Measurements from ENCODE around the gene CPPED1. TPM values are rescaled to one million over a fixed set of nuclear protein-coding genes. Genes with fewer than 3 reads are reported as not detected.
"Not testable (repeated sequence)": the region's sequence is repeated elsewhere in the genome, so short reads cannot be mapped to it uniquely, and the experiment has no call there.

Gene CPPED1
- polyA plus RNA-seq, 5 donors = 8.6 to 10.6 (median 10.2) TPM

DNA sequence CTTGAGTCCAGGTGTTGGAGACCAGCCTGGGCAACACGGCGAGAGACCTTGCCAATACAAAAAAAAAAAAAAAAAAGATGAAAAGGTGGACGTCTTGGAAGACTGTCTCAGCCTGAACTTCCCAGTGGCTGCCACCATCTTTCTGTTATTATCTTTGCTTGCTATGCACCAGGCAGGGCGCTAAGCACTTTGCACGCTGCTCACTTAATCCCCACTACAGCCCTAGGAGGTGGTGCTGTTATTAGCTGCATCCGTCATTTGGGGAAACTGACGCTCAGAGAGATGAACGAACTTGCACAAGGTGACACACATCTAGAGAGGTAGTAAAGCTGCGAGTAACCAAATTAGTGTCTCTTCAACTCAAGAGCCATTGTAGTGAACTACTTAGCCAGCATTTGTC lies 708 bp upstream of the CPPED1 start:
- DNase-seq = no peak

DNA sequence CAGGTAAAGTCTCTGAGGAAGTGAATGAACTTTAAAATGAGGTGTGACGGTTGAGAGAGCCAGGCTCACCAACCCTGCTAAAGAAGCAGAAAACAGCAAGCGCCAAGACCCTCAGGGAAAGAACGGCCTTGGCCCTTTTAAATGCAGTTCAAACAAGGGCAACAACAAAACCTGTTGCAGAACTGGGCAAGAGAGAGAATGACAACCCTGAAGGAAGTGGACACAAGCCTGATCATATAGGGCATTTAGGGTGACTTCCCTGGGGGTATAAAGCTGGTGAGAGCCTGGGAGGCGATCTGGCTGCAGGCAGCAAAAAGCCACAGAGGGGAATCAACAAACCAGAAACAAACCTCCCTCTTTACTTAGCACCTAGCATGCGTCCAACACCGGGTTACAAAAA lies 1.0 kb downstream of the CPPED1 start:
- DNase-seq = no peak

DNA sequence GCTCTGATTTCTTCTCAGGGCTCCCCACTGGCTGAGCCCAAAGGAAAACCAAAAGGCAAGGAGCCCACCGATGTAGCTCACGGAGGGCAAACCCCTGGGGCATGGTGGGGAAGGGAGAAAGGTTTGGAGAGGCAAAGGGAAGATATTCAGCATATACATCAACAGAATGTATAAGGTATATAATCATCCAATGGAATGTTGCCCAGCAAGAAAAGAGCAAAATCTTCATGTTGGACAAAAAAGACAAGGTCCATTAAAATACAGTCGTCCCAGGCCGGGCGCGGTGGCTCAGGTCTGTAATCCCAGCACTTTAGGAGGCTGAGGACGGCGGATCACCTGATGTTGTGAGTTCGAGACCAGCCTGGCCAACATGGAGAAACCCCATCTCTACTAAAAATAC lies 1.6 kb downstream of the CPPED1 start:
- no peak for DNase-seq

DNA sequence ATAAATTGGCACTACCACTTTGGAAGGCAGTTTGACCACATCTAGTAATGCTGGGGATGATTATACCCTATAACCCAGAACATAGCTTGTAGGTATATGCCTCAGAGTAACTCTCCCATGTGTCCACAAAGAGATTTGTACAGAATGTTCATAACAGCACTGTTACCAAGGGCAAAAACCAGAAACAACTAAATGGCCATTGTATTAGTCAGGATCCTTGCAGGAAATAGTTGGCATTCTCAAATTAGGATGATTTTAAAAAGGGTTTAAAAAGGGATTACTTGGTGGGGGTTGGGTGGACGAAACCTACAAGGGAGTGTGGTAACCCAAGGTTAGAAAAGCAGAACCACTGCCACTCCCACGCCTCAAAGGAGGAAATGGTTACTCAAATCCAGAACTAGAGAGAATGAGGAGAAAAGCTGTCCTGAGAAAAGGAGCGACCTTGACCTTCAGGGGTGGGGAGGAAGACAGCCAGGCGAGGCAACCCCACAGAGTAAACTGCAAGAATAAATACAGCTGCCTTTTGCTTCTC lies 2.1 kb downstream of the CPPED1 start:
- DNase-seq = no peak

DNA sequence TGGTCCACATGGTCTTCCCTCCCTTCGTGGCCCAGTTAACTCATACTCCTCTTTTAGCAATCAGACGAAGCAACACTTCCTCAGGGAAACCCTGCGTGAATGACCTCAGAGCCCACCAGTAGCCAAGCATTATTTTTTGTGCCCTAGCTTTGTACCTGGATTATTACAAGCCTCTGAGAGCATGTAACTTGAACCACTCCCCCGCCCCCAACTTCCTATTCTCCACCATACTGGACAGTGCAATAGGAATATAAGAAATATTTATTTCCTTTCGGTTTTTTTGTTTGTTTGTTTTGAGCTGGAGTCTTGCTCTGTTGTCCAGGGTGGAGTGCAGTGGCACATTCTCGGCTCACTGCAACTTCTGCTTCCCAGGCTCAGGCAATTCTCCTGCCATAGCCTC lies 2.9 kb downstream of the CPPED1 start:
- no peak for DNase-seq

DNA sequence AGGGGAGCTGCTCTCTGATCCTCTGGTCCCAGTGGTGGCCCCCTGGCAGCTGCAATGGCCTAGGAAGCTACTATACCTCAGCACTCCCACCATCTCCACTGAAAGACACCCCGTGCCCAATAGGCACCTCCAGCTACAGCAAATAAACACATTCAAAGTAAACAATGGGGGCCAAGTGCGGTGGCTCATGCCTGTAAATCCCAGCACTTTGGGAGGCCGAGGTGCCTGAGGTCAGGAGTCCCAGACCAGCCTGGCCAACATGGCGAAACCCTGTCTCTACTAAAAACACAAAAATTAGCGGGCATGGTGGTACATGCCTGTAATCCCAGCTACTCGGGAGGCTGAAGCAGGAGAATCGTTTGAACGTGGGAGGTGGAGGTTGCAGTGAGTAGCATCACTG lies 3.7 kb downstream of the CPPED1 start:
- DNase-seq = not testable (repeated sequence)

DNA sequence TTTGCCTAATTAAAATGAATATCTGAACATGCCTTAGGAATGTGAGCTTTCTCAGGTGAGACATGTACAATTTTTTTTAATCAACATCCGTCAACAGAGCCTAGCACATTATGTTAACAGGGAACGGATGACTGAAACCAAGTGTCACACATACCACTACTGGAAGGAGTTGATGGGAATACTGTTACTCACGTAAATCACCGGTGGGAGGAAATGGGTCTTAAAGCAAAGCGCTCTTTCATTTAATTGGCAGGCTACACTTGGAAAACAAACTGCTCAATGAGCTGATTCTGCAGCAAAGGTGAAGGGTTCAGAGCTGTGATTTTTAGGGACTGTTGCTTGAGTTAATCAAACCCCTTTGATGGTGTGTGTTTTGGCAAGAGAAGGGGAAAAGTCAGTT lies 4.8 kb downstream of the CPPED1 start:
- DNase-seq = no peak

DNA sequence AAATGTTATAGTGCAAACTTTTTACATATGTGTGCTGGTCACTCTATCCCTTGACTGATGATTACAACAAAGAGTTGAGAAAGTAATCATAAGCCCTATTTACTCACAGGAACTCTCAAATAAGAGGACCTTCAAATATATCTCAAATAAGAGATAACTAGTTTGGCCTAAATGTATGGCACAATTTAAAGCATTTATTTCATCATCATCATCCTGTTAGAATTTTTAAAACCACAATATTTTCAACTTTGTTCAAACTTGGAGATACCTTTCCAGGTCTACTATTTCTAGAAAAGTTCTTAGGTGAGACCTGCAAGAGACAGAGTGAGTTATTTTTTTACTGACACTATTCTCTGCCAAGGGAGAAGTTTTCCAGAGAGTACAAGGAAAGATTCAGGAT lies 5.5 kb downstream of the CPPED1 start:
- no peak for DNase-seq

DNA sequence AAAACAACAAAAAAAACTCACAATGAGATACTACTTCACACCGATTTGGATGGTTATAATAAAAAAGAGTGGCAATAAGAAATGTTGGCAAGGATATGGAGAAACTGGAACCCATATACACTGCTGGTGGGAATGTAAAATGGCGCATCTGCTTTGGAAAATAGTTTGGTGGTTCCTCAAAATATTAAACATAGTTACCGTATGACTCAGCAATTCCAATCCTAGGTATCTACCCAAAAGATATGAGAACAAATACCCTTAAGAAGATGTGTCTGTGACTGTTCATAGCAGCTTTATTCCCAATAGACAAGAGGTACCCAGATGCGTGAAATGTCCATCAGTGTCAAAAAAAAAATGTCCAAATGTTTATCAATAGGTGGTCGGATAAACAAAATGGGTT lies 7.2 kb downstream of the CPPED1 start:
- no peak for DNase-seq

DNA sequence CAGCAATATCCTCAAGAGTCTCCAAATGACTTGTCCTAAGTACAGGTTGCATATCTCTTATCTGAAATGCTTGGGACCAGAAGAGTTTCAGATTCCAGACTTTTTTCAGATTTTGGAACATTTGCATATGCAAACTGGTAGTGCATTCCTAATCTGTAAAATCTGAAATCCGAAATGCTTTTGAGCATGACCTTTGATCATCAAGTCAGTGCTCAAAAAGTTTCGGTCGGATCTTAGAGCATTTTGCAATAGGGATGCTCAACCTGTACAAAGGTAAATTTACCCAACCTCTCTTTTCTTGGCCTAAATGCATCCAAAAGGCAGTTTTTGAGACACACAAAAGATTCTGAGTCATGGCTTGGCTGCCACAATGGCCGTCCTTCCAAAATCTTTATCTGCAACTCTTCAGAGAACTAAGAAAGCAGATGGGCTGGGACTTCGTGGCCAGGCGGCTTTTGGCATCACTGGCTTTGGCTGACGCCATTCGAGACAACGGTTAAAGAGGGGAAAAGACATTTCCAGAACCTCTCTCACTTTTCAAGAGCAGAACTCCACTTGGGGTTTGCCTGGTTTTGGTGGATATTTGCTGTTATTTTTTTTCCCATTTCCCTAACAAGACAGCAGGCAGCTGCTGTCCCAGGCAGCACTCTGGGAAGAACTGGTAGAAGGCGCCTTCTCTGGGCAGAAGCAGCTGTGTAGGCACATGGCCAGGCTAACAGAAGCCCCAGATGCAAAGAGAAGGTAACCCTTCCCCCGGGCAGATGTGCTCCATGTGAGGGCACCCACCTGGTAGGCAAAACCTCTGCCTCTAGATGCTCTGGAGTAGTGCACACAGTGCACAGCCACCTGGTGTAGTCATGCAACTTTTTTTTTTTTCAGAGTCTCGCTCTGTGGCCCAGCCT lies 8.9 kb downstream of the CPPED1 start:
- no peak for DNase-seq

DNA sequence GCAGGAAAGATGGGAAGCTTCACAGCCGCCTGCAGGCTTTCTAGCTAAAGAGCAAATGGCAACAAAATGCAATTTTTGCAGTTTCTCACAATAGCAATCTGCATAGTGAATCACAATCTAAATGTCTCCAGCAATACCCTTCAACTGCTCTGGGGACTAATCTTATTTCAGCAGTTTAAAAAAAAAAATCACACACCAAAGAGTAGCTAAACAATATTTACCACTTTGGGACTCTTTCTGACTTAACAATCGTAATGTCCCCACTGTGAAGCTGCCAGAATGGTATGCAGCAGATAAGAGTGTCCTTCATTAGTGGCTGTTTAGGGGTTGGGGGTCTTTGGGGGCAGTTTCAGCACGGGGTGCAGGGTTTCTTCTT lies 9.8 kb downstream of the CPPED1 start:
- no peak for DNase-seq

DNA sequence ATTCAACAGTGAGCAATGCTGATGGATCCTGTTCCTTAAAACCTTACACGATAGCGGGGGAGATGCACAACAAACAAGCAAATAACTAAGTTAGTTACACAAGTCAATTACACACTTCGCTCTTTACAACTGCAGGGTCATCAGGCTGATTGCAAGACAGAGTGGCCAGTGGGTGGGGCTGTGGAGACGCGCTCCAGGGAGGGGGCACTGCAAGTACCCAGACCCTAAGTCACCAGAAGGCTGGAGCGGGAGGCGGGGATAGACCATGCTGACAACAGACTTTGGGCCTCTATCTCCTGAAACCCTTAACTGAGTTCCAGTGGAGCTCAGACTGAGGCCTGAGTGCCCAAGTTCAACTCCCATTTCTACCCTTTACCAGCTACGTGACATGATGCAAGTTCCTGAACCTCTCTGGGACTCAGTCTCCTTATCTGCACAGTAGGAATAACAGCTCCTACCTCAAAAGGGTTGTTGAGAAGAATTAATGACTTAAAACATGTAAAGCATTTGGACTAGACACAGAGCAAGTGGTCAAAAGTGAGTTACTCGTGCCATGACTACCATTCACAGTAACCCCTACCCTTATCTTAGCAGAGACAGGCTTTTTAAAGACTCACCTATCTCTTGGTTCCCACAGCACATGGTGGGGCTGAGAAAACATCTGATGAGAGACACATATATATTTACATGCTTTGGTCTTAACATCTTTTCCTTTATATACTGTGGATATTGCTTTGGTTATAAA lies 10.4 kb downstream of the CPPED1 start:
- DNase-seq = no peak

DNA sequence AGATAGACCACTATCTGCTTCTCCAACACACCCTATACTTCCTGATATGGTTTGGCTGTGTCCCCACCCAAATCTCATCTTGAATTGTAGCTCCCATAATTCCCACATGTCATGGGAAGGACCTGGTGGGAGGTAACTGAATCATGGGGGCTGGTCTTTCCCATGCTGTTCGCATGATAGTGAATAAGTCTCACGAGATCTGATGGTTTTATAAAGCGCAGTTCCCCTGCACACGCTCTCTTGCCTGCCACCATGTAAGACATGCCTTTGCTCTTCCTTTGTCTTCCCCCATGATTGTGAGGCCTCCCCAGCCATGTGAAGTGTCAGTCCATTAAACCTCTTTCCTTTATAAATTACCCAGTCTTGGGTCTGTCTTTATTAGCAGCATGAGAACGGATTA lies 11.2 kb downstream of the CPPED1 start:
- DNase-seq = not testable (repeated sequence)

DNA sequence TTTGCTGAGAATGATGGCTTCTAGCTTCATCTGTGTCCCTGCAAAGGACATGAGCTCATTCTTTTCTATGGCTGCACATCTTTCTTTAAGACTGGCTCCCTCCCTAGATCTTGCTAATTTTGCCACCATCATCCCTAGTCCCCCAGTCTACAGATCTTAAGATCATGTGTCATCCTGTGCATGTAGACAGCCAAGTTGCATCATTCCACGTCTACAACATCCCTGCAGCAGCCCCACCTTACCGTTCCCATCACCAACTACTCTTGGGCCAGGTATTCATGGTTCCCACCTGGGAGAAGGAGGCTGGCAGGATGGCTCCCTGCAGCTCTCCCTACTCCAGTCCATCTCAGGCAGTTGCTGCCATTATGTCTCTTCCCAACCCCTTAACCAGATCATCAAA lies 12.3 kb downstream of the CPPED1 start:
- no peak for DNase-seq

DNA sequence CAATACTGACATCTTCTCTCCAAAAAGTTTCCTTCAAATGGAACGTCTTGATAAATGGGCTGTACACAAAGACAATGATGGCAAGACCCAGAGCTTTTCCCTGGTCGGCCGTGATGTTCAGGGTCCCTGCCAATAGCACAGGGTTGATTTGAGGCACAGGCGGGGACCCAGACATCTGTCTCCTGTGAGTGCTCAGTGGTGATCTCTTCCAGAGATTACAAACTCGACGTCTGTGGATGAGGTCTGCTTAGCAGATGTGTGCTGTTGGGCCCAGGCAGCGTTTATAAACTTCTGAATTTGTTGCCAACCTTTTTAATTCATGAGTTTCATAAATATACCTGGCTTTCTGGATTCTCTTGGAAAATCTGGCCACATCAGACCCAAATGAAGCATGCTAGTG lies 14.9 kb downstream of the CPPED1 start:
- DNase-seq = no peak

DNA sequence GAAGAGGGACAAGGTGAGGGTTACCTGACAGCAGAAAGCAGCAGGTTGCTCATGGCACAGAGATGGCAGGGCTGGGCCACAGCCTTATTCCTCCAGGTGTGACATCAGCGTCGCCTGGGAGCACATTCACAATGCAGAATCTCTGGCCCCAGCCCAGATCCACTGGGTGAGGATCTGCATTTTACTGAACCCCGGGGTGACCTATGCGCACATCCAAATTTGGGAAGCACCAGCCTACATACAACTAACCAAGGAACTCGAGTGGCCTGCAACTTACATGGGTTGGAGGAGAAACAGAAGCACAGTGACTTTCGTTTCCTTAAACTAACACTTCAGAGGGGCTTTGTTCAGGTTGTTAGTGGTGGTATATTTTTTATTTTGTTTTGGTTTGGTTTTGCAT lies 17.6 kb downstream of the CPPED1 start:
- no peak for DNase-seq

DNA sequence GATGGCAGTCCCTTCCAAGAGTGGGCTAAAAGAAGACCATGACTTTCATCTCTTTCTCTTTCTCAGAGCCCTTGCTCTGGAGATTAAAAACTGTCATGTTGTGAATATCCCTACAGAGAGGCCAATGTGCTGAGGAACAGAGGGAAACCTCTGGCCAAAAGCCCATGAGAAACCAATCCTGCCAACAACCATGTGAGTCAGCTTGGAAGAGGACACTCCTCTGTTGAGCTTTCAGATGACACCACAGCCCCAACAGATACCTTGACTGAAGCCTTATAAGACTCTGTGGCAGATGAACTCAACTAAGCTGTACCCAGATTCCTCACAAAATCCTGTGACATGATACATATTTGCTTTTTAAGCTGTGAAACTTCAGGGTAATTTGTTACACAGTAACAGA lies 19.6 kb downstream of the CPPED1 start:
- no peak for DNase-seq

DNA sequence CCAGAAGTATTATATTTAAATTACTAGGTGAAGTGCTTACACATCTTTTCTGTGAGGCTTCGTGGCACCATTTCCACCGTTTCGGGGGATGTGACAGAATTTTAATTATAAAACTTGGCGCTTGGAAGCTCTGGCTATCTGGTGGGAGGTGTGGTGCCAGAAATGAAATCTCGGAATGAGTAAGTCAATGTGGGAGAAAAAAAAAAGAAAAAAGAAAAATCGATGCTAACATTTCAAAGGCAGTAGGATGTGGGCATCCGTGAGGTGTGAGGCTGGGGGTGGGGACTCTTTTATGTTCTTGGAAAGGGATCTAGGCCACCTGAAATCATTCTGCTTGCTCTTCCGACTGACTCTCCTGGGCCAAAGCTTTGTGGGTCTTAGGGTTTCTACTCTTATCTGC lies 21.9 kb downstream of the CPPED1 start:
- no peak for DNase-seq

DNA sequence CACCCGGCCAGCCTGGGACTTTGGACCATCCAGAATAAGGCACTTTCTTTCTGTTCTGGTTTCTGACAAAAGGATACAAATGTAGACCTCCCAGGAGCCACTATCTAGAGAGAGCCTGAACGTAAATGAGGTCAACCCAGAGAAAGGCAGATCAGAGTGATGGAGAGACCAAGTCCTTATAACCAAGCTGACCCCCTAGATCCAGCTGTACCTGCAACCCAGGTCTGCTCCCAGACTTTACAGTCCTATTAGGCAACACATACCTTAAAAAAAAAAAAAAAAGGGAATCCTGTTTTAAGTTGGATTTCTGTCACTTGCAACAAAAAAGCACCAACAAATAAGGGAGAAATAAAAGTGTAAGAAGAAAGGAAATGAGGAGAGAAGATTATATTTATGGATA lies 23.2 kb downstream of the CPPED1 start:
- DNase-seq = no peak

DNA sequence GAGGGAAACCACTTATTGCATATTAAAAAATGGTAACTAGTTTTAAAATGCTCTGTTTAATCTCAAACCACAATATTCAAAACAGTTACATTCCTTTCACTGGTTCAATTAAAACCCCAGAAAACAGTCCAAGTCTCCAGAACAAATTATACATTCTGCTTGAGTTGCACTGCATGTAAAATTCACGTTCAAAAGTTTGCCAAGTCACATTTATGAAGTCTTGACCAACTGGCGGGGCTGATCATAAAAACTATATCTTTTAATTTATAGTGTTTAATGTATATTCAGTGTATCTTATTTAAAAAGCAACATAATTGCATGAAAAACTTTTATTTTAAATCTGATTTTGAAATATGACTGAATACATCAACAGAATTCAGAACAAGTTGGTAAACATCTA lies 25.0 kb downstream of the CPPED1 start:
- no peak for DNase-seq

DNA sequence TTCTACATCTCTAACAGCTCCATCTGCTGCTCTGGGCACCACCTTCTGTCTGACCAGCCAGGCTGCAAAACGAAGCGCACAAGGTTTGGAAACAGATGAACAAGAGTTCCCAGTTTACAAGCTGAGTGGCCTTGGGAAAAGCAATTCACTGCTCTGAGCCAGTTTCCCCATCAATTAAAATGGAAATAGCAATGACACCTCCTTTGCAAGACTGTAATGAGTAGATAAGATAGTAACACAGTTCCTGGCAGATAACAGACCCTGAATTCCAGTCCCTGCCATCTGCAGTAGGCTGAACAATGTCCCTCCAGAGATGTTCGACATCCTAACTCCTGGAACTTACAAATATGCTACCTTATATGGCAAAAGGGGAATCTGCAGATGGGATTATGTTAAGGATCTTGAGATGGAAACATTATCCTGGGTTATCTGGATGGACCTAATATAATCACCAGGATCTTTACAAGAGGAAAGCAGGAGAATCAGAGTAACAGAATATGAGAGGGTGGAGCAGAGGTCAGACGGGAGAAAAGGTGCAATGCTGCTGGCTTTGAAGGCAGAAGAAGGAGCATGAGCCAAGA lies 27.9 kb downstream of the CPPED1 start:
- no peak for DNase-seq

DNA sequence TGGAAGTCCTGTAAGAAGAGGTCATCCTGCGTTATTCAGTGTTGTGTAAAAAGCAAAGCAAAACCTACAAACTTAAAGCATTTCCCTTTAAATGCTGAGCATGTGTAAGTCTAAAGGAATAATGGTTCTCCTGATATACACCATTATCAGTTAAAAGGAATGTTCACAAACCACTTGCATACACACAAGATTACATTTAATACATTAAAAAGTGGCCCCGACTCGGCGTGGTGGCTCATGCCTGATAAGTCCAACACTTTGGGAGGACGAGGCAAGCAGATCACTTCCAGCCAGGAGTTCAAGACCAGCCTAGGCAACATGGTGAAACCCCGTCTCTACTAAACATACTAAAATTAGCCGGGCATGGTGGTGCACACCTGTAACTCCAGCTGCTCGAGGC lies 30.5 kb downstream of the CPPED1 start:
- DNase-seq = no peak

DNA sequence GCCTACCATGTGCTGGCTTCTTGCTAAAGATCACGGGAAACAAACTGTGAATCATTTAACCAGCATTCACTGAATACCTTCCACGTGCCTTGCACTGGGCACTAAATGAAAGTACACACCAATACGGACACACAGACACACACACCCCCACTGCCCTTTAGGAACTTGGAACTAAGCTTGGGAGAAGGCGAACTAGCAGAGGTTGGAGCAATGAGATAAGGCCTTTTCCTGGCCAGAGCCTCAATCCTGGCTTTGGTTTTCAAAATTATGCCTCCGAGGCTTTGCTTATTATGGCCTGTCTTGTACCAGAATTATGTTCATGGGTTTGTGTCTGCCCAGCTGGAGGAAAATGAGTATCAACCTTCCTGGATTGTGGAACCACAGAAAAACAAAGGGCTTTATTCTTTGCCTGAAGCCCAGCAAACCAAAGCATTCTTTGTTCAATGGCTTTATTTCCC lies 32.3 kb downstream of the CPPED1 start:
- no peak for DNase-seq
